GM12801 (cell line): ENCODE measurements around the gene MT1X.

Experiments
- CTCF ChIP-seq: IDR thresholded peaks from one replicate; pipeline ENCODE4 v1.5.1; 2011; ENCODE audit warnings: control low read depth; ENCODE audit not compliant: insufficient read length; ENCODE audit errors: extremely low read depth

The MT1X gene

DNA sequence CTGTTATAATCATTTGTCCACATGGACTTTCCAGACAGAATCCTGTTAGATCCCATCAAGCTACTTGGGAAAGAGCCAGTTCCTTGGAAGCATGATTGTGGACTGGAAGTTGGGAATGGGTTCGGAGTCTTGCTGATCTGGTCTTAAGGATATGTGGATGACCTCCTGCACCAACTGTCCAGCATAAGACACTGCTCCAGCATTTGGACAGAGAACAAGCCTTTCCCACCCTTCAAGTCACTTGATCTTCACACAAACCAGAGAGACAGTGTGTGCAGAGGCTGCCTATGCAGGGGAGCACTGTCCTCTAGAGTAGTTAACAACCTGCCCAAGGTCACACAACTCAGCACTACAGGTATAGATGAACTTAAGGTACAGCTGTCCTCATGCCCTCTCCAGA, 36.4 kb upstream of the MT1X start:
- no peak for TF ChIP-seq CTCF

GRCh38 chr16:56647641-56648431, 34.4 kb upstream of the MT1X start:
- no peak for TF ChIP-seq CTCF

DNA sequence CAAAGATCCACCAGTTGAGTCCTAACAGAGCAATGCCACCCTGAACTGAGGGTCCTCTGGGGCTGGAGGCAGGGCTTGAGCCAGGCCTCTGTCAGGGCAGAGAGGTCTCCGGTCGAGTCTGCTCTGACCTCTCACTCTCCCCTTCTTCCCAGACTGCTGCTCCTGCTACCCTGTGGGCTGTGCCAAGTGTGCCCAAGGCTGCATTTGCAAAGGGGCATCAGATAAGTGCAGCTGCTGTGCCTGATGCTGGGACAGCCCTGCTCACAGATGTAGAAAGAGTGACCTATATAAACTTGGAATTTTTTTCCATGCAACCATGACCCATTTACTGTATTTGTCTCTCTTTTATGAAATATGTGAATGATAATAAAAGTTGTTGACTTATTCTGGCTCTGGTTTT, 33.0 kb upstream of the MT1X start:
- no peak for TF ChIP-seq CTCF

- TF ChIP-seq CTCF = no peak
Observed at GRCh38 chr16:56649820-56650219, 32.5 kb upstream of the MT1X start.

- no peak for TF ChIP-seq CTCF
Observed at GRCh38 chr16:56651586-56651985, 30.7 kb upstream of the MT1X start, which contains the start of gene MT1B. Gene MT1B, plus strand, starts transcription at chr16:56651886. Its CDS starts 68 bp downstream, at chr16:56651954.

GRCh38 chr16:56652600-56652999, 29.7 kb upstream of the MT1X start:
- TF ChIP-seq CTCF = no peak

DNA sequence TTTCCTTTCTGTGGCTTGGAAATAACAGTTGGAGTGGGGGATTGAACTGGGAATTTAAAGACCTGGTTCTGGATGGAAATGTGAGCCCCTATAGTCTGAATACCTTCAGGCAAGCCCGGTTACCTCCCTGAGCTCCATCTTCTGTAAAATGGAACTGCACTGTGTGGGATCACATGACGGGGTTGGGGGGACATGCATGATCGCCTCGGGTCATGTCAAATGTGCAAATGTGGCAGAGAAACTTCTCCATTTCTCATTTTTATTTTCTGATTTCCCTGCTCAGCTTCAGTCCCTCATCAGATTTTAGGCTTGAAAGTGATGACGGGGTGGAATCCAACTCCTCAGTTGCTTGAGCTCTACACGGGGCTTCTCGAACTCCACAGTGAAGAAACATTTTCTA, 29.1 kb upstream of the MT1X start:
- TF ChIP-seq CTCF = no peak
